IPS DF 4.7 (cell line): ENCODE measurements around the gene PPIP5K1.
"Not testable (repeated sequence)": the region's sequence is repeated elsewhere in the genome, so short reads cannot be mapped to it uniquely, and the experiment has no call there.

ENCODE experiments used
- DNase-seq: peaks from one replicate; pipeline ENCODE4 v3.0.0-alpha.2; 2013; ENCODE audit warnings: low spot score; ENCODE audit errors: extremely low read depth

PPIP5K1 gene

DNA sequence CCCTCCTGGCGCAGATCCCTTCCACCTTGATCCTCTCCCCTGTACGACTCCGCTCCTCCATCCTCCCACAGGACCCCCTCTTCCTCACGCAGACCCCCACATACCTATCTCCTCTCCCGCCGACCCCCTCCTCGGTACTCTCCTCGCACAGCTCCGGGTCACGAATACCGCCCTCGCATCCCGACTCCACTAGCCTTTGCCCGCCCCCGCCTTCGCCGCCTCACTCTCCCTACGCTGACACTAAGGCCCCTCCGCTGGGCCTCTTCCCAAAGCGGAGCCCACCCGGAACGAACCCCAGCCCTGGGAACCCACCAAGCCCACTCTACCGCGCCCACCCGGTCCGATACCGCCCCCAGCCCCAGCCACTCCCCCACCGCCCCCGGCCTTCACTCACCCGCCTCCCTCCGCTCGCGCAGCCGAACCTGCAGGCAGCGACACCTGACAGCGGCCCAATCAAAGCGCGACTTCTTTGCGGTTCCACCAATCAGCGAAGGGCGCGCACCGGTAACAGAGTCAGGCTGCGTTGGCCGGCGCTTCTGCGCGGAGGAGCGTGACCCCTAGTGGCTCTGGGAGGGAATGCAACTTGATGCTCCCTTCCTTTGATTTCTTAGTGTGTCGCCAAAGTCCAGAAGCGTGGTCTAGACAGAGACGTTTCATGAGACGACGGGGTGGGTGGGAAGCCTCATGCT, at the start of gene PPIP5K1:
PPIP5K1 (minus strand) TSS at position 431 of the 689 bp plus-strand sequence. CDS start 5,704 bp downstream, outside the sequence.
- not testable (repeated sequence) for DNase-seq

DNA sequence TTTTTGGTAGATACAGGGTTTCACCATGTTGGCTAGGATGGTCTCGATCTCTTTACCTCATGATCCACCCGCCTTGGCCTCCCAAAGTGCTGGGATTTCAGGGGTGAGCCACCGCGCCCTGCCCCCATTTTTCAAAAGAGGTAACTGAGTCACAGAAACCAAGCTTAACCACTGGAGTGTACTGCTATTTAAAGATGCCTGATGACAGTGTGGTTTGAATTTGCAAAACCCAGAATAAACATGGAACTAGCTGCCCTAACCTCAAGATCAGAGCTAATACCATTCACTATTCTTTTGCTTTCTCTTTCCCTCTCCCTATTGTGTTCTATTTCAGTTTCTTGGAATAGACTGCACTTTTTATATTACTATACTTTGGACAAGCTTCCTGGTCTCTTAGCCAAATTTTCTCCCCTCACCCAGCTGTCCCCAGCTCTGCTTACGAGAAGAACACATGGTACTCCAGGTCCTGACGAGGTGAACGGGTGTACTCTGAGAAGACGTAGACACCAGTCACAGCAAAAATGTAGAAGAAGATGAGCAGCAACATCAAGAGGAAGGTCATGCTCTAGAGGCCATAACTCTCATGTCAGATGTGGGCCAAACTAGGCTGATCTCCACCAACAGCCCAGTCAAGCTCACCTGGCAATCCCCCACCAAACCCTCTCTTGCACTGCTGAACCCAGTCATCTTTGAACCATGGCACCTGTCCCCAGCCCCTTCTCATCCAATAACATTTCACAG, 48.6 kb upstream of the PPIP5K1 start:
- DNase-seq, result not testable (repeated sequence)

DNA sequence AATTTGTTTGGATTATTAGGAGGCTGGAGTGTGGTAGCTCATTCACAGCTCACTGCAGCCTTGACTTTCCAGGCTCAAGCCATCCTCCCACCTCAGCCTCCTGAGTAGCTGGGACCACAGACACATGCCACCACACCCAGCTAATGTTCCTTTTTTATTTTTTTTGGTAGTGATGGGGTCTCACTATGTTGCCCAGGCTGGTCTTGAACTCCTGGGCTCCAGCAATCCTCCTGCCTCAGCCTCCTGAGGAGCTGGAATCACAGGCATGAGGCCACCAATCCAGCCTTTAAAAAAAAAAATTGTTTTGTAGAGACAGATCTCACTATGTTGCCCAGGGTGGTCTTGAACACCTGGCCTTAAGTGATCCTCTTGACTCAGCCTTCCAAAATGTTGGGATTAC, 36.9 kb upstream of the PPIP5K1 start:
- DNase-seq, result not testable (repeated sequence)

DNA sequence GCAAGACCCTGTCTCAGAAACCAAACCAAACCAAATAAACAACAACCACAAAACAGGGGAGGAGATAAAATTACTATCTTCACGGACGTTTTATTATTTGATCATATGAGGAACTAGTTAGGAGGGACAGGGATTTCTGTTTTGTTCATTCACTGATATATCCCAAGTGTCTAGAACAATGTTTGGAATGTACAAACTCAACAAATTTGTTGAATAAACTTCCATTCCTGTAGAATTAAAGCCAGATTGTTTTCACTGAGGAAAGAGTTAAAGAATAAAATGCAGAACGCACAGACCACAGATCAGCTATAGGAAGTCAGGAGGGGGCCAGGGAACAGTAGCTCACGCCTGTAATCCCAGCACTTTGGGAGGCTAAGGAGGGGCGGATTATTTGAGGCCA, 35.1 kb upstream of the PPIP5K1 start:
- no peak for DNase-seq

DNA sequence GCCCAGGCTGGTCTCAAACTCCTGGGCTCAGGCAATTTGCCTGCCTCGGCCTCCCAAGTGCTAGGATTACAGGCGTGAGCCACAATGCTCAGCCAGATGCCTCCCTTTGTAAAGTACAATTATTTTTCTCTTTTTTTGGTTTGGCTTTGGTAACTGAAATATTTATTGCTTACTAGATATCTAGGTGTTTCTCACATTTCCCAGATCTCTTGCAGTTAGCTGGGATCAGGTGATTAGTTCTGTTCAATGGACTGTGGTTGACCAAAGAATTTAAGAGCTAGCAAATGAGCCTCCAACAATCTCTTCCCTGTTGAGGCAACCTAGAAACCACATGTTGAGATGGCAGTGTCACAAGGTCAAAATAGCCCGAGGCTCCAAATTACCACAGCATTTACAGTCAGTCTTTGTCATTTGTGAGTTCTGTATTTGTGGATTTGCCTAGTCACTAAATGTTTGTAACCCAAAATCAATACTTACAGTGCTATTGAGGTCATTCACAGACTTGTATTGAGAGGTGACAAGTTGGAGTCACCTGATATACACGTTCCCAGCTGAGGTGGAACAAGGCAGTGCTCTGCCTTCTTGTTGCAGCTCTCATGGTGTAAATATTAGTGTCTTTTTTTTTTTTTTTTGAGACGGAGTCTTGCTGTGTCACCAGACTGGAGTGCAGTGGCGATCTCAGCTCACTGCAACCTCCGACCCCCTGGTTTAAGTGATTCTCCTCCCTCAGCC, 32.2 kb upstream of the PPIP5K1 start:
- DNase-seq, result not testable (repeated sequence)

DNA sequence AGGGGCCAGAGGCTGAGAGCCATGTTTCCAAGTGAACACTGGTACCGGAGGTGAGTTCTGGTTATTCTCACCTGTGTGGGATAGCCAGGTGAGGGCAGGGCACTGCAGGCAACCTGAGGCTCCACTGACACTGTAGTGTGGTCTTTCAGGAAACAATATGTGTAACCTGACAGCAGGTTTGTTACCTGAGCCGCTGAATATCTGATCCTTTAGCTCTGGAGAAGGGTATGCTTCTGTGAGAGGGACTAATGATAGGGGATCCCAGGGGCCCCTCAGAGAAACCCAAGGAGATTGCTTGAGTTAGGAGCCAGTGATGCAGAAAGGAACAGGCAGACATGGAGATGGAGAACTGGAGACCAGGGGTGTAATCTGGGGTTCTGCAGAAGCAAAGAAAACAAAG, 28.7 kb upstream of the PPIP5K1 start, which contains the start of gene STRC:
STRC (minus strand) TSS at position 101 of the 400 bp plus-strand sequence; CDS start at position 23, 78 bp downstream.
- DNase-seq, result not testable (repeated sequence)

DNA sequence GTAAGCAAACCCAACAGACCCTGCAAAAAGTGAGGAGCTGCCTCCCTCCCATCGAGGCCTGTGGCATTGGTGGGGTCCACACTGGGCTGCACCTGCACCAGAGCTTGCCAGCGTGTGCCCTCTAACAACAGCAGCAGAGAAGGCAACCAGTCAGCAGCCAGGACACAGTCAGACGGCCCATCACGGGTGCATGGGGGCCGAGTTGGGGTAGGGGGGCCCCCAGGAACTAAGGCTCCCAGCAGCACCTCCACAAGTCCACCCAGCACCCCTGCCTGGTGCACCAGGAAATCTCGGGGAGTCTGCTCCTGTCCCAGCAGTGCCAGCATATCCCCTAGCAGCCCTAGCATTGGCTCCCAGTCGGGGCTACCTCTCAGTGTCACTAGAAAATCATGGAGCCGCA, 27.7 kb upstream of the PPIP5K1 start:
- DNase-seq, result not testable (repeated sequence)

DNA sequence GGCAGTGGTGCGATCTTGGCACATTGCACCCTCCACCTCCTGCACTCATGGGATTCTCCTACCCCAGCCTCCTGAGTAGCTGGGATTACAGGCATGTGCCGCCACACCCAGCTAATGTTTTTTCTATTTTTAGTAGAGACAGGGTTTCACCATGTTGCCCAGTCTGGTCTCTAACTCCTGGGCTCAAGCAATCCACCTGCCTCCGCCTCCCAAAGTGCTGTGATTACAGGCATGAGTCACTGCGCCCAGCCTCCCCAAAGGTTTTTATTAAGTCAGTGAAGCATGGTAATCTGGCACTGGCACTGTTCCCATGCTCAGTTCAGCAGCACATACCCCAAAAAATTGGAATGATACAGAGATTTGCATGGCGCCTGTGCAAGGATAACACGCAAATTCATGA, 12.2 kb upstream of the PPIP5K1 start:
- DNase-seq, result not testable (repeated sequence)

DNA sequence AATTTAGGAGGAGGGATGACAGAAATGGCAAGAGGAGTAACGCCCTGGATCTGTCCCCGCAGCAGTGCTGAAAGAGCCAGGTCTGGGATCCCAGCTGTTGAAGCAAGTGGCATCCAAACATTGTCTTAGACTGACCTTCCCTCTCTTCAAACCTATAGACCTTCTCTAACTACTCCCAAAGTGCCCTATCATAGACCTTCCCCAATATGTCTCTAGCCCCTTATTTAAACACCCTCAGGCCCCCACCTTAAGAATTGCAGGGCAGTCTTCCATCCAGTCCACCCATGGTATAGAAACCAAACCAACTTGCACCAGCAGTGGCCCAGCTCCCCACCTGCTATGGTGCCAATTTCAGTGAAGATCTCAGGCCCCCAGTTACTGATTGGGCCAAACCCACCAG, 10.2 kb upstream of the PPIP5K1 start:
- DNase-seq, result not testable (repeated sequence)

DNA sequence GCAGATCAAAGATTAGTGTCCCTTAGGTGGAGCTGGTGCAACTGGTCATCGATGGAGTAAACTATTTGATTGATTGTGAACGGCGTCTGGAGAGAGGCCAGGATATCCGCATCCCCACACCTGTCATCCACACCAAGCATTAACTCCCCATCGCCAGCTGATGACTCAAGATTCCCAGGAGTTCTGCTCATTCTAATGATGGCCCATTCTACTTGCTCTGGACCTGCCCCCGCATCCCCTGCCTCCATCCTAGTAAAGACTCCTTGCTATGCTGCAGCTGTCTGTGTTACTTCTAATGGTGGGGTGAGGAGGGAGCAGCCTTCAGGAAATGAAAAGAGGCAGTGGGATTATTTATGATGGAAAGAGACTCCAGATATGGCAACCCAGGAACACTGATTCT, 9.1 kb upstream of the PPIP5K1 start:
- DNase-seq, result not testable (repeated sequence)

DNA sequence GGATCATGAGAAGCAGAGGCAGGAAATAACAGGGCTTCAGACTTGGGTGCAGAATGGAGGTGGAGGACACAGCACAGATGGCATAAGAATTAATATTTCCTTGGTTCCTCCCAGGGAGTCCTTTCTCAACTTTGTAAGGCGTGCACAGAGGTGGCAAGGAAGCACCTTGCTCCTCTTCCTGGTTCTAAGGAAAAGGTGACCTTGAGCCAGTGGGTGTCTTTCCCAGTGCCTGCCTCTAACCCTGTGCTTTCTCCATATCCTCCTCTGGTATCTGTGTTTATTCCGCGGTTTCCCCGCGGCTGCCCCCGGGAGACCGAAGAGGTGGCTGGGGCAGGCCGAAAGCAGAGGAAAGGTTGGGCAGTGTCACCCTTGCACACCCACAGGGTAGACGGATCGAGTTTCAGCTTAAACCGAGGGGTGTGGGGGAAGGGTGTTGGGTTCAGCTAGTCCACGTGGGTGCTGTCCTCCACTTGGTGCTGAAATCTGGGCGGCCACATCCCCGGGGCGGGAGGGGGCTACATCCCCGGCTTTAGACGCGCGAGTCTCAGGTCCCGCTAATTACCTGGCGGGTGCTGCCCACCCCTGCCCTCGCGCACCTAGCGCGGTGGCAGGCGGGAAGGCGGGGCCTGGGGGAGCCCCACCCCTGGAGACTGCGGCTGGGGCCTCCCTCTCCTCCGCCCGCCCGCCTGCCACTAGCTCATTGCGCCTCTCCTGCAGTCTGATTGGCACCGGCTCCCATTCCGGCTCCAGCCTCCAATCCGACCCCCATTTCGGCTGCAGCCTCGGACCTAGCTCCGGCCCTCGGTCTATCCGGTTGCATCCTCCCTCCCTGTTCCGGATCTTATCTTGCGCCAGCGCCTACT, 3.6 kb upstream of the PPIP5K1 start, which contains the start of gene CKMT1B:
CKMT1B (plus strand) TSS at position 700 of the 863 bp plus-strand sequence. CDS start 192 bp downstream, outside the sequence.
- not testable (repeated sequence) for DNase-seq

DNA sequence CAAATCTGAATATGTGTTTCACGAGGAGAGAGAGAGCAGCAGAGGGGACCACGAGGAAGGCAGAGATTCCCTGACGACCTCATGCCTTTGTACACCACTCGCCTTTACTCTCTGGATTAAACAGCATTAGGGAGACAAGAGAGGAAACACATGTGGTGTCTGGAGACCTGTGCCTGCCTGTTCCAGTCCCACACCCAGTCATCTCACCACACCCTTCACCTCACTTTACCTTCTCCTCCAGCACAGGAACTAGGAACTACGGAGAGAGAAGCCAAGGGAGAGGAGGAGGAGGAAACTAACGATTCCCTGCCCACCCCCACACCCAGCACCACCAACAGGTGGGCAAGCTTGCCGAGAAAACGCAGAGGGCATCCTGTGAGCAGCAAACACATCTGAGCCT, 2.8 kb upstream of the PPIP5K1 start:
- DNase-seq, result not testable (repeated sequence)

DNA sequence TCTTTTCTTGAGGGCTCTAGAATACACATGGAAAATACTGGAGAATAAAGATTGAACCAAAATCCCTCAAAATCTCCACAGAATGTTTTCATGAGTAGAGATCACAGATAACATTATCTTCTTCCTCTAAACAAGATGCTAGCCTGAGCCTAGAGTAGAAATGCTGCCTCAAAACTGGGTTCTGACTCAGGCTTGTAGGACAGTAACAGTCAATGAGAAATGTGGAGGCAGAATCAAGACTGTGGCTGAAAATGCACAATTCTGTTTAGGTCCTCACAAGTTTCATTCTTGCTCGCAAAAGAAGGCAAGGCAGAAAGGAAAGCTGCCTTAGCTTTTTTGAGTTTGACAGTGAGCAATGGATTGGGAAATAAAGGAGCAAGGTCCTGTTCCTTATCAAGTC, 15.4 kb downstream of the PPIP5K1 start:
- DNase-seq, result not testable (repeated sequence)

DNA sequence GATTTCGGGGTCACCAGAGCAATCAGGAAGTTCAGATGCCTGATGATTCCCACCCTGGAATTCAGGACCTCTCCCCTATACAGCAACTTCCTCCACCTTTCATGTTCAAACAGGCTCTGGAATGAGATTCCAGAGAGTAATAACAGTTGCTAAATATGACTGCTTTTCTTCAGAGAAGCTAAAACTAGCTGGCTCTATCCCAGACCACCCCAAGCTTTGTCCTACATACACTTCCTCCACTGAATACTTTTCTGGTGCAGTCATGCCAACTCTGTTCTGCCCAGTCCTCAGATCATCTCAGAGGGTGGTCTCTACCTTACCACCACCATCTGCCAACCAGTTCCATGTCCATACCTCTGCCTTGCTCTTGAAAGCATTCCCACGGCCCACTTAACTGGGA, 23.4 kb downstream of the PPIP5K1 start:
- DNase-seq, result not testable (repeated sequence)

DNA sequence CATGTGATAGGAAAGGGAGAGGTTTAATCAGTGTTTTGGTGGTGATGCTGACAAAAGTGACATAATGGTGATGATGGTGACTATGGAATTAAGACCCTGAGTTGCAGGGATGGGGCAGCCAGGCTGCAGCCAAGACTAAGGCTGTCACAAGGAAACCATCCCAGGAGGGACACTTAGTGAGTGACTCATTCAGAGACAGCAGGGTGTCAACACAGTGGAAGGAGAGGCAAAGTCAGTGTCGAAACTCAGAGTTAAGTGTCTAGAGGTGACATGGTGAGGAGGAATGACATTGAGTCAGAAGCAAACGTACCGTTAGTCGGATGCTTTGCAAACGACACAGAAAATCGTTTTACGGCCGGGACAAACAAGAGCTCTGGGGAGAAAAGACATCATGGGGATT, 26.2 kb downstream of the PPIP5K1 start:
- DNase-seq, result not testable (repeated sequence)

DNA sequence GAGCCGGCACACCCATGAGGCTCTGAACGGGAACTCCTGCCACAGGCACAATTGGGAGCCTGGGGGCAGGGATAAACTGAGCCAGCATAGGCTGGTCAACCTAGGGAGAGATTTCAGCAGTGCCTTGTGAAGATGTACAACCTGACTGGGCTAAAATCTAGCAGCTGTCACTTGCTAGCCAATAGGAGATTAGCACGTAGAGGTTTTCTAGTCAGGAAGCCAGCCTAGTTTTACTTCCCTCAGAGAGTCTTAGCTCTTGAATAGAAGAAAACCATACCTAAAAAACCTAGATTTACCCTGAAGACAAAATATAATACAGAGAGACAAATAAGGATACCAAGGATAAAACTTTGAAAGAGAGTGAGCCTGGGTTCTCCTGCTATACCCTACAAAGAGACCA, 27.3 kb downstream of the PPIP5K1 start:
- not testable (repeated sequence) for DNase-seq

DNA sequence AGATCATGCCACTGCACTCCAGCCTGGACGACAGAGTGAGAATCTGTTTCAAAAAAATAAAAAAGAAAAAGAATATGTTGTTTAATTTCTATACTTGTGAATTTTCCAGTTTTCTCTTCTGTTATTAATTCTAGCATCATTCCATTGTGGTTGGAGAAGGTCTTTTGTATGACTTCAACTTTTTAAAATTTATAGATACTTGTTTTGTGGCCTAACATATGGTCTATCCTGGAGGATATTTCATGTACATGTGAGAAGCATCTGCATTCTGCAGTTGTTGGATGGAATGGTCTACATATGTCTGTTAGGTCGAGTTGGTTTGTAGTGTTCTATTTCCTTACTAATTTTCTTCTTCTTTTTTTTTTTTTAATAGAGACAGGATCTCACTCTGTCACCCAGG, 37.0 kb downstream of the PPIP5K1 start:
- no peak for DNase-seq

DNA sequence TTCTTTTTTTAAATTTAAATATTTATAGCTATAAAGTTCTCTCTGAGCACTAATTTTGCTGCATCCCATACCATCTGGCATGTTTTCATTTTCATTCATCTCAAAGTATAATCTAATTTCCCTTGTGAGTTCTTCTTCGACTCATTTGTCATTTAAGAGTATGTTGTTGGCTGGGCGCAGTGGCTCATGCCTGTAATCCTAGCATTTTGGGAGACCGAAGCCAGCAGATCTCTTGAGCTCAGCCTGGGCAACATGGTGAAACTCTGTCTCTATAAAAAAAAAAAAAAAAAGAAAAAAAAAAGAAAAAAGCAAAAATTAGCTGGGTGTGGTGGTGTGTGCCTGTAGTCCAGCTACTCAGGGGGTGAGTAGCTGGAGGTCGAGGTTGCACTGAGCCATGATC, 37.8 kb downstream of the PPIP5K1 start:
- DNase-seq, result no peak

DNA sequence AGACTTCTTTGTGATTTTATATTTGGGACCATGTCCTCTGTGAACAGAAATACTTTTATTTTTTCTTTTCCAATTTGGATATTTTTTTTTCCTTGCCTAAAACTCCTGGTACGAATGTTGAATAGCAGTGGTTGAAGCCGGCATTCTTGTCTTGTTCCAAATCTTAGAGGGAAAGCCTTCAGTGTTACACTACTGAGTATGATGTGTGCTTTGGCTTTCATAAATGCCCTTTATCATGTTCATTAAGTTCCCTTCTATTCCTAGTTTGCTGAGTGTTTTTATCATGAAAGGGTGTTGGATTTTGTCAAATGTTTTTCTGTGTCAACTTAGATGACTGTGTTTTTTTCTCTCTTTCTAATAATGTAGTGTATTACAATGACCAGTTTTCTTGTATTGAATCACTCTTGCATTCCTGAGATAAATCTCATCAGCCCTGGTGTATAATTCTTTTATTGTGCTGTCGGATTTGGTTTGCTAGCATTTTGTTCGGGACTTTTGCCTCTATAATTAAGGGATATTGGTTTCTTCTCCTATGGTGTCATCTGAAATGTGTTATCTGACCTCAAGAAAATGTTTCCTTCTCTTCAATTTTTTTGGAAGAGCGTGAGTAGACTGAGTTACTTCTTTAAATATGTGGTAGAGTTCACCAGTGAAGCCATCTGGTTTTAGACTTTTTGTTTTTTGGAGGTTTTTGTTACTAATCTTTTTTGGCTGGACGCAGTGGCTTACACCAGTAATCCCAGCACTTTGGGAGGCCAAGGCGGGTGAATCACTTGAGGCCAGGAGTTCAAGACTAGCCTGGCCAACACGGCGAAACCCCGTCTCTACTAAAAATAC, 39.3 kb downstream of the PPIP5K1 start:
- no peak for DNase-seq

DNA sequence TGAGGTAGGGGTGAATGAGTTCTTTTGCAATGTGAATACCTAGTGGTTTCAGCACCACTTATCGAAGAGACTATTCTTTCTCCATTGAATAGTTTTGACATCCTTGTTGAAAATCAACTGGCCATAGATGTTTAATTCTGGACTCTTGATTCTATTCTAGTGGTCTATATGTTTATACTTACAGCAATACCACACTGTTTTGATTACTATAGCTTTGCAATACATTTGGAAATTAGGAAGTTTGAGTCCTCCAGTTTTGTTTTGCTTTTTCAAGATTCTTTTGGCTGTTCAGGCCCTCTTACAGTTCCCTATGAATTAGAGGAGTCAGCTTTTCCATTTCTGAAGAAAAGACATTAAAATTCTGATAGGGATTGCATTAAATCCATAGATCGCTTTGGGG, 42.5 kb downstream of the PPIP5K1 start:
- DNase-seq, result no peak
